Kidney epithelial cell (primary cell): ENCODE data around the gene CDH13. TPM values are rescaled to one million over a fixed set of nuclear protein-coding genes. Genes with fewer than 3 reads are reported as not detected.
A peak's percentile ranks its signal among the peaks of the same experiment; 100 is the strongest.

Source experiments
- DNase-seq: peaks from one replicate; pipeline ENCODE4 v3.0.0-alpha.2; 2010; ENCODE audit warnings: low read depth
- H3K27me3 ChIP-seq: 2 replicates; pipeline ENCODE4 v1.6.0; 2011; ENCODE audit warnings: low read length; ENCODE audit not compliant: control insufficient read depth, insufficient read depth
- H3K36me3 ChIP-seq: 2 replicates; pipeline ENCODE4 v1.5.1; 2011; ENCODE audit warnings: low read length; ENCODE audit not compliant: control insufficient read depth, insufficient read depth
- H3K4me3 ChIP-seq: 2 replicates; pipeline ENCODE4 v1.5.1; 2011; ENCODE audit warnings: low read depth, mild to moderate bottlenecking, control low read depth, low read length
- CTCF ChIP-seq: IDR thresholded peaks from 2 replicates; pipeline ENCODE4 v1.5.1; 2011; ENCODE audit warnings: mild to moderate bottlenecking, moderate library complexity, low read length, control low read depth, inconsistent platforms; ENCODE audit not compliant: insufficient read depth, poor library complexity, severe bottlenecking
- total RNA-seq: library from RNA; depleted of rRNA; stranded (reverse); fragments of >200 nt; gene quantifications from 2 replicates; pipeline ENCODE4 v1.2.3, GENCODE V29; 2015

The CDH13 gene
- total RNA-seq, 1 donor from 2014 or later = 32.8 TPM

GRCh38 chr16:83298541-83298940 is 671.8 kb downstream of the CDH13 start:
- Histone ChIP-seq H3K4me3 (no peak overlapping the region), H3K36me3 (no peaks in the 10 kb centered on the region), H3K27me3 (no peaks in the 10 kb centered on the region)
- no peak for TF ChIP-seq CTCF
- no peak for DNase-seq

DNA sequence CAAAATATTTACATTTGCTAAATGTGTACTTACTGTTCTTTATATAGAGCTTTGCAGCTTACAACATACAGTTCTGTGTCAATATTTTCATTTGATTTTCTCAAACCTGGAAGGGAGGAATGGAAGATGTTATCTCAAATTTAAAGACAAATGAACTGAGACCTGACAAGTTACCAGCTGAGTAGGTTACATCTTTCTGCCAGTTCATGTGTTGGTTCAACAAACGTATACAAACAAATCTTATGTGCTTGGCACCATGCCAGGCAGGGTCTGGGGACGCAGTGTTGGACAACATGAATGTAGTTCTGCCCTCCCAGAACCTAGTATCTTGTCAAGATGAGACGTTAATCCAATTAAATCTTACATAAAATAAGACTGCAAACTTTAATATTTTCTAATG is 673.6 kb downstream of the CDH13 start:
- H3K4me3 ChIP-seq = no peak overlapping the region
- no peaks in the 10 kb centered on the region for H3K36me3 ChIP-seq
- no peak for TF ChIP-seq CTCF
- no peaks in the 10 kb centered on the region for H3K27me3 ChIP-seq
- no peak for DNase-seq

- Histone ChIP-seq H3K27me3 (no peaks in the 10 kb centered on the region), H3K4me3 (no peak overlapping the region), H3K36me3 (no peaks in the 10 kb centered on the region)
- no peak for TF ChIP-seq CTCF
- DNase-seq = no peak
These were observed 675.2 kb downstream of the CDH13 start for GRCh38 chr16:83301971-83302370.

- TF ChIP-seq CTCF = no peak
- DNase-seq = no peak
- Histone ChIP-seq H3K4me3 (no peak overlapping the region), H3K36me3 (no peaks in the 10 kb centered on the region), H3K27me3 (no peaks in the 10 kb centered on the region)
These were observed 676.1 kb downstream of the CDH13 start for GRCh38 chr16:83302853-83303252.

DNA sequence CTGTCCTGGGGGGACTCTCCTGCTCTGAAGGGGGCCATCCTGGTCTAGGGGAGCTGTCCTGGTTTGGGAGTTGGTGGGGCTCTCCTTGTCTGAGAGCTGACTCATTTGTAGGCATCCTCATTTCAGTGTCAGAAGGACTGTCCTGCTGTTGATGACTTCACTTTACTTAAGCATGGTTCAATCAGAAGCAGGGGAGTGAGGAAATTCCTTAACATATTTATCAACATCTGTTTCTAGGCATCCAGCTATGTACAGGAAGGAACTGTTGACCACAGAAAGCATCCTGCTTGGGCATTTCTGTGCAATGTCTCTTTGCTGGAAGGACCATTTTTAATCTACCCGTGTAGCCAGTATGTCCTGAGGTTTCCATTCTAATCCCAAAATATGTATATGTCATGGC is 678.3 kb downstream of the CDH13 start:
- TF ChIP-seq CTCF = no peak
- peak; percentile 47 for DNase-seq
- Histone ChIP-seq H3K36me3 (no peaks in the 10 kb centered on the region), H3K27me3 (no peaks in the 10 kb centered on the region), H3K4me3 (no peak overlapping the region)

DNA sequence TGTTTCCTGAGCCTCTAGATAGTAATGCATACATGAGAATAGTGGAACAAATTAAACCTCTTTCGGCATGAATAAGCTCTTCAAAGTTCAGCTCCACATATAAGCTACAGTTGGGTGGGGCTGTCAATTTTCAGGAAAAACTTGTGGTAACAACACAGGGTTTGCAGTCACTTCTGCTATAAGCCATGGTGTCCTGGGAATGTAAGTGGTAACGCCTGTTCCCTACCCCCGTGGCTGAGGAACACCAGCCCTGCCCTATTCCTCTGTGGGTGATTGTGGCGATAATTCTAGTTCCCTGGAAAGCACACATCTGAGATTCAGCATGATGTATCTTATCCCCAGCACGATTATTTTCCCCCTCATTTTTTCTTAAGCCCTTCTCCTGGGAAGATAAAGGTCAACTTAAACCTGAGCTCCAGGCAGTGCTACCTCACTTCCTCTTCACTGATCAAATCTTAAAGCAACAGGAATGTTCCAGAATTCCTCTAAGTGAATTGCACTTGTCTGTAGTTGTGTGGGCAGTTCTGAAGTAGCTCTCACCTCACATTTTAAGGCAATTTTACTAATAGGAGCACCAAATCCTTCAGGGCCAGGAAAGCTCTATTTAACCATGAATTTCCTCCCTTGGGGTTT is 680.3 kb downstream of the CDH13 start:
- no peak for DNase-seq
- TF ChIP-seq CTCF = no peak
- no peak overlapping the region for H3K4me3 ChIP-seq

More for the DNA sequence above, 680.3 kb downstream of the CDH13 start:
- H3K36me3 ChIP-seq = no peaks in the 10 kb centered on the region
- no peaks in the 10 kb centered on the region for H3K27me3 ChIP-seq
